Right lobe of liver (tissue), 6 donors: ENCODE results near the gene TH. TPM values are rescaled to one million over a fixed set of nuclear protein-coding genes. Genes with fewer than 3 reads are reported as not detected.

ENCODE experiments used
- ATAC-seq, 4 donors: fragments of 200-7000 bp; cut with Tn5 transposase; one replicate each; pipeline ENCODE4 v1.9.1; 2020; ENCODE audit warnings: mild to moderate bottlenecking in 4 of 4, moderate library complexity in 4 of 4
- DNase-seq, 3 donors: peaks; one replicate each; pipeline ENCODE4 v3.0.0-alpha.2; 2020
- H3K27ac ChIP-seq, 3 donors: fragments of 200-600 bp; one replicate each; pipeline ENCODE4 v1.8.0; 2022
- H3K27me3 ChIP-seq, 2 donors: fragments of 200-600 bp; one replicate each; pipeline ENCODE4 v1.8.0; 2022
- H3K36me3 ChIP-seq, 4 donors: fragments of 200-600 bp; sonication (generic) in 1 of 4; one replicate each; pipeline versions ENCODE4 v1.5.1 to v1.8.0; 2017 to 2022; ENCODE audit warnings: control low read depth in 1 of 4
- H3K4me1 ChIP-seq, 4 donors: fragments of 200-600 bp; sonication (generic) in 1 of 4; one replicate each; pipeline versions ENCODE4 v1.5.1 to v1.8.0; 2017 to 2022; ENCODE audit warnings: control low read depth in 1 of 4
- H3K4me3 ChIP-seq, 3 donors: fragments of 200-600 bp; one replicate each; pipeline ENCODE4 v1.8.0; 2022
- H3K9me3 ChIP-seq, 4 donors: fragments of 200-600 bp; sonication (generic) in 1 of 4; one replicate each; pipeline versions ENCODE4 v1.5.1 to v1.8.0; 2017 to 2022; ENCODE audit warnings: control low read depth in 1 of 4
- CTCF ChIP-seq, 4 donors: fragments of 200-600 bp in 3 of 4; fragments of 450-650 bp in 1 of 4; IDR thresholded peaks; one replicate each; pipeline versions ENCODE4 v1.5.1 to v1.8.0; 2016 to 2022; ENCODE audit warnings: antibody characterized with exemption in 4 of 4, mild to moderate bottlenecking in 2 of 4
- POLR2A ChIP-seq: fragments of 450-650 bp; IDR thresholded peaks from one replicate; pipeline ENCODE4 v1.6.1; 2017; ENCODE audit warnings: antibody characterized with exemption, mild to moderate bottlenecking
- WGBS: methylation state at CpG from one replicate; pipeline ENCODE4 v1.1.6; 2018; ENCODE audit warnings: low coverage, low lambda C conversion rate; ENCODE audit not compliant: insufficient coverage; ENCODE audit errors: missing lambda C conversion rate; 5-methylcytosine and 5-hydroxymethylcytosine counted together
- intact Hi-C, 2 donors: fragments of 100-400 bp; cut with DNase I; formaldehyde crosslinking; loops; one replicate each; pipeline versions ENCODE4 v1.11.2 to v1.14.1; 2022
- total RNA-seq, 6 experiments: library from RNA; depleted of rRNA in 2 of 6; stranded (reverse); fragments of >200 nt in 2 of 6; fragmentation: NEBNext Ultra II Directional in 3 of 6; extraction: Animal tissue kit (Norgen Biotek cat#: 25700) in 3 of 6; gene quantifications; one replicate each; pipeline versions ENCODE4 v1.1.0 to v1.2.4, GENCODE V29; 2016 to 2023
- donor health status: DM: no; HTN: yes; CAD: no.
- donor health status: DM: no; HTN: no; CAD: no.
- donor health status: DM: no; HTN: no; CAD: no.
- donor health status: DM: no; HTN: yes; CAD: no.
- donor health status: DM: no; HTN: yes; CAD: no.

TH gene
- total RNA-seq, 6 experiments from 2014 or later, result 0.51 to 0.64 TPM; not detected in 4

GRCh38 chr11:2137202-2138067, 34.2 kb downstream of the TH start:
- peaks cover 0 to 35% (median 5%) of the 10 kb centered on the region in 4 donors for H3K4me1 ChIP-seq
- no peaks in the 10 kb centered on the region for H3K9me3 ChIP-seq
- peaks cover 0 to 32% (median 13%) of the 10 kb centered on the region in 4 donors for H3K36me3 ChIP-seq
- 7% methylated on average over 16 of the region's 50 CpGs for WGBS
- intact Hi-C loops, result no loop called here
- no peaks in the 10 kb centered on the region for H3K27me3 ChIP-seq
- DNase-seq, result peak in 2 of 3 donors; percentile 59 to 82
- TF ChIP-seq CTCF (IDR thresholded peaks at IDR 0.05) (no peak), POLR2A (no peak)
- peak; percentile 63 to 75 (median 72) for ATAC-seq
- H3K27ac ChIP-seq, result no peak overlapping the region
- no peak overlapping the region for H3K4me3 ChIP-seq

- no peak for TF ChIP-seq POLR2A
- TF ChIP-seq CTCF (IDR thresholded peaks at IDR 0.05), result no peak
- WGBS, result 50% methylated on average over 1 of the region's 8 CpGs
- H3K27ac ChIP-seq, result no peak overlapping the region
- H3K27me3 ChIP-seq, result no peaks in the 10 kb centered on the region
- H3K4me1 ChIP-seq, result peaks cover 0 to 35% (median 5%) of the 10 kb centered on the region in 4 donors
- peaks cover 0 to 26% (median 11%) of the 10 kb centered on the region in 4 donors for H3K36me3 ChIP-seq
- ATAC-seq (peak in 1 of 4 donors; percentile 3), DNase-seq (no peak)
- intact Hi-C loops, result no loop called here
- H3K9me3 ChIP-seq, result no peaks in the 10 kb centered on the region
- H3K4me3 ChIP-seq, result no peak overlapping the region
Observed at GRCh38 chr11:2136952-2137201, 34.7 kb downstream of the TH start.

DNA sequence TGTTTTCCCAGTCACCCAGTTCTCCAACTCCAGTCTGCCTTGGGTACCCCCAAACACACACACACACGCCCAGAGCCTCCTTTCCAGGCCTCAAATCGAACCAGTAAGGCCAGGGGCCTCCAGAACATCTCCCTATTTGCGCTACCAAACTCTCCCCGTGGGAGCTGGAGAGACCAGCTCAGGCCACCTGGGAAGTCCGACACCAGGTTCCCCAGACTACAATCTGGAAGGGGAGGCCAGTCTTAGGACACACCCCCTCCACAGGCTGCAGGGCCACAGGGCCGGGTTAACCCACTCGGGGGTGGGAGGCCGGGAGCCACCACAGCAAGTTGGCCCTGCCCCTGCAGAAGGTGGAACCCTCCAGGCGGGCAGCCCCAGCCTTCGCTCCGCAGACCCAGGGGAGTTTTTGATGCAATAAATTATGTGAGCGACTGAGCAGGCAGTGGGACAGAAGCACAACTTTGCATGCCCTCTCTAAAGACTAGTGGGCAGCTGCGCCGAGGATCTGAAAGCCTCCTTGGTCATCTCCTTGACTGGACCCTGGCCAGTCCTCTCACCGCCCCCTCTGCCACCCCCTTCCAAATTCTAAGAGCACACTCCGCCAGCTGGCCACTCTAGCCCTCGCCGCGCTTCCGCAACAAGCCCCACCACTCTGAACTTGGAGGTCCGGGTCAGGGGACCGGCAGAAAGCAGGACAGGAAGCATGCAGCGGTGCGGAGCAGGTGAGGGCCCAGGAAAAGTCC, 35.2 kb downstream of the TH start:
- 81% methylated on average over 11 of the region's 24 CpGs for WGBS
- intact Hi-C loops, result no loop called here

GRCh38 chr11:2135648-2136201, 35.9 kb downstream of the TH start:
- no peak overlapping the region for H3K27ac ChIP-seq
- 62% methylated on average over 2 of the region's 14 CpGs for WGBS
- H3K9me3 ChIP-seq, result no peaks in the 10 kb centered on the region
- H3K4me3 ChIP-seq, result no peak overlapping the region
- ATAC-seq, result peak in 2 of 4 donors; percentile 6 to 23
- no peaks in the 10 kb centered on the region for H3K27me3 ChIP-seq
- peaks cover 0 to 29% (median 13%) of the 10 kb centered on the region in 4 donors for H3K36me3 ChIP-seq
- peaks cover 0 to 35% (median 5%) of the 10 kb centered on the region in 4 donors for H3K4me1 ChIP-seq
- no peak for TF ChIP-seq CTCF (IDR thresholded peaks at IDR 0.05)
- no peak for TF ChIP-seq POLR2A
- intact Hi-C loops, result no loop called here
- peak; percentile 15 to 57 (median 51) for DNase-seq

More for the DNA sequence above, 35.2 kb downstream of the TH start:
- H3K9me3 ChIP-seq, result no peaks in the 10 kb centered on the region
- H3K36me3 ChIP-seq, result peaks cover 0 to 25% (median 11%) of the 10 kb centered on the region in 4 donors
- peaks cover 0 to 35% (median 5%) of the 10 kb centered on the region in 4 donors for H3K4me1 ChIP-seq
- no peak overlapping the region for H3K4me3 ChIP-seq
- no peak overlapping the region for H3K27ac ChIP-seq
- DNase-seq, result peak; percentile 18 to 48 (median 45)
- TF ChIP-seq POLR2A (no peak), CTCF (IDR thresholded peaks at IDR 0.05) (no peak)
- no peak for ATAC-seq
- no peaks in the 10 kb centered on the region for H3K27me3 ChIP-seq
